Stomach (tissue), 9 donors: ENCODE data around the gene NR6A1. TPM values are rescaled to one million over a fixed set of nuclear protein-coding genes. Genes with fewer than 3 reads are reported as not detected.
"Not testable (repeated sequence)": the region's sequence is repeated elsewhere in the genome, so short reads cannot be mapped to it uniquely, and the experiment has no call there.

ENCODE experiments used
- DNase-seq, 2 donors: peaks; one replicate each; pipeline versions ENCODE4 v3.0.0 to v3.0.0-alpha.2; 2013 to 2019
- H3K27ac ChIP-seq, 5 donors: fragments of 200-600 bp in 4 of 5; sonication (generic) in 4 of 5; one replicate each; pipeline ENCODE4 v1.5.1; 2013 to 2019; ENCODE audit warnings: mild to moderate bottlenecking in 1 of 5, moderate library complexity in 1 of 5
- H3K27me3 ChIP-seq, 3 donors: fragments of 200-600 bp; sonication (generic); one replicate each; pipeline ENCODE4 v1.5.1; 2017 to 2019; ENCODE audit warnings: mixed run types in 1 of 3
- H3K36me3 ChIP-seq, 4 donors: fragments of 200-600 bp; sonication (generic); 1 replicate in 3 of 4; 2 replicates in 1 of 4; pipeline ENCODE4 v1.5.1; 2016 to 2019
- H3K4me1 ChIP-seq, 4 donors: fragments of 200-600 bp; sonication (generic); one replicate each; pipeline ENCODE4 v1.5.1; 2016 to 2019
- H3K4me3 ChIP-seq, 4 donors: fragments of 200-600 bp; sonication (generic) in 3 of 4; one replicate each; pipeline ENCODE4 v1.5.1; 2016 to 2019; ENCODE audit warnings: mild to moderate bottlenecking in 1 of 4
- H3K9me3 ChIP-seq, 4 donors: fragments of 200-600 bp; sonication (generic); one replicate each; pipeline ENCODE4 v1.5.1; 2016 to 2019
- CTCF ChIP-seq, 7 experiments: fragments of 450-650 bp in 4 of 7; fragments of 200-600 bp in 3 of 7; sonication (generic) in 3 of 7; IDR thresholded peaks; one replicate each; pipeline ENCODE4 v1.5.1; 2016 to 2019; ENCODE audit warnings: antibody characterized with exemption in 7 of 7, control low read depth in 2 of 7, mild to moderate bottlenecking in 1 of 7
- EP300 ChIP-seq: sonication (generic); formaldehyde crosslinking; IDR thresholded peaks from one replicate; pipeline ENCODE4 v1.6.1; 2017; ENCODE audit warnings: antibody characterized with exemption
- POLR2A ChIP-seq, 4 donors: fragments of 450-650 bp; IDR thresholded peaks; one replicate each; pipeline ENCODE4 v1.6.1; 2016; ENCODE audit warnings: antibody characterized with exemption in 4 of 4, control low read depth in 2 of 4, mild to moderate bottlenecking in 1 of 4, moderate library complexity in 1 of 4
- POLR2AphosphoS5 ChIP-seq, 3 donors: sonication (generic); formaldehyde crosslinking; IDR thresholded peaks; one replicate each; pipeline ENCODE4 v1.6.1; 2016; ENCODE audit warnings: antibody characterized with exemption in 3 of 3
- WGBS, 5 donors: extraction: QIAGEN DNeasy Blood & Tissue Kit in 3 of 5; methylation state at CpG; one replicate each; pipeline versions ENCODE4 v1.1.5 to v1.1.7; 2013 to 2018; 5-methylcytosine and 5-hydroxymethylcytosine counted together
- intact Hi-C: fragments of 100-400 bp; cut with DNase I; formaldehyde crosslinking; loops from one replicate; pipeline ENCODE4 v1.15.1; 2023; ENCODE audit warnings: low total_unique reads
- polyA plus RNA-seq, 3 donors: library from polyadenylated mRNA; stranded (reverse); fragments of 200-250 nt; gene quantifications; one replicate each; pipeline ENCODE4 v1.2.3, GENCODE V29; 2013
- total RNA-seq, 5 donors: library from RNA; depleted of rRNA; stranded (reverse); fragments of >200 nt; gene quantifications; one replicate each; pipeline versions ENCODE4 v1.1.0 to v1.2.3, GENCODE V29; 2014 to 2016
- donor health status: healthy with polysubstance abuse.
- donor health status: Bipolar disorder and iron deficiency.
- donor health status: healthy.

Gene NR6A1
- total and polyA plus RNA-seq, 8 donors: 0.15 to 3.2 (median 1.5) TPM; not detected in 1

- H3K27me3 ChIP-seq: no peaks in the 10 kb centered on the region
- intact Hi-C loops: no loop called here
- H3K9me3 ChIP-seq: no peaks in the 10 kb centered on the region
- H3K4me1 ChIP-seq: no peaks in the 10 kb centered on the region
- H3K36me3 ChIP-seq: no peaks in the 10 kb centered on the region
- DNase-seq: no peak
- WGBS, 5 donors: 70 to 76% (median 74%) methylated on average over 11 of the region's 11 CpGs
- H3K4me3 ChIP-seq: no peak overlapping the region
- TF ChIP-seq POLR2A (IDR thresholded peaks at IDR 0.05) (no peak), CTCF (IDR thresholded peaks at IDR 0.05) (no peak), POLR2AphosphoS5 (IDR thresholded peaks at IDR 0.05) (no peak)
- no peak overlapping the region for H3K27ac ChIP-seq
Measured at GRCh38 chr9:124621371-124622328, 149.5 kb downstream of the NR6A1 start.

- Histone ChIP-seq H3K9me3 (no peaks in the 10 kb centered on the region), H3K4me1 (no peaks in the 10 kb centered on the region), H3K4me3 (no peak overlapping the region), H3K27ac (no peak overlapping the region), H3K36me3 (no peaks in the 10 kb centered on the region), H3K27me3 (no peaks in the 10 kb centered on the region)
- TF ChIP-seq CTCF (IDR thresholded peaks at IDR 0.05) (no peak), EP300 (no peak), POLR2AphosphoS5 (IDR thresholded peaks at IDR 0.05) (no peak), POLR2A (IDR thresholded peaks at IDR 0.05) (no peak)
- 39 to 62% (median 55%) methylated on average over 3 of the region's 3 CpGs for WGBS, 5 donors
- DNase-seq: no peak
- intact Hi-C loops: loop anchor here (5.0 kb wide), 1 partner anchor 89 kb away; no protein-coding TSS in a partner anchor
Measured at GRCh38 chr9:124618476-124618875, 152.6 kb downstream of the NR6A1 start.

- TF ChIP-seq POLR2AphosphoS5 (IDR thresholded peaks at IDR 0.05) (peak in 1 of 3 donors; percentile 25), POLR2A (IDR thresholded peaks at IDR 0.05) (no peak), EP300 (no peak), CTCF (IDR thresholded peaks at IDR 0.05) (peak in 5 of 7 experiments; percentile 67 to 84 (median 82))
- Histone ChIP-seq H3K27me3 (no peaks in the 10 kb centered on the region), H3K27ac (no peak overlapping the region), H3K36me3 (no peaks in the 10 kb centered on the region), H3K9me3 (no peaks in the 10 kb centered on the region), H3K4me1 (no peaks in the 10 kb centered on the region), H3K4me3 (no peak overlapping the region)
- peak; percentile 81 to 92 for DNase-seq
- 13 to 22% (median 14%) methylated on average over 3 of the region's 3 CpGs for WGBS, 5 donors
- intact Hi-C loops: loop anchor here (5.0 kb wide), 1 partner anchor 90 kb away; no protein-coding TSS in a partner anchor
Measured at GRCh38 chr9:124617477-124618141, 153.5 kb downstream of the NR6A1 start.

- H3K4me3 ChIP-seq: no peak overlapping the region
- WGBS, 5 donors: 59 to 78% (median 73%) methylated on average over 3 of the region's 3 CpGs
- TF ChIP-seq EP300 (no peak), CTCF (IDR thresholded peaks at IDR 0.05) (no peak), POLR2A (IDR thresholded peaks at IDR 0.05) (no peak), POLR2AphosphoS5 (IDR thresholded peaks at IDR 0.05) (no peak)
- no peaks in the 10 kb centered on the region for H3K36me3 ChIP-seq
- no peaks in the 10 kb centered on the region for H3K9me3 ChIP-seq
- no peak overlapping the region for H3K27ac ChIP-seq
- intact Hi-C loops: loop anchor here (5.0 kb wide), 1 partner anchor 90 kb away; no protein-coding TSS in a partner anchor
- DNase-seq: no peak
- no peaks in the 10 kb centered on the region for H3K27me3 ChIP-seq
- H3K4me1 ChIP-seq: no peaks in the 10 kb centered on the region
Measured at GRCh38 chr9:124616961-124617360, 154.2 kb downstream of the NR6A1 start.

- H3K27ac ChIP-seq, H3K36me3 ChIP-seq, H3K27me3 ChIP-seq, H3K9me3 ChIP-seq, H3K4me3 ChIP-seq, DNase-seq, H3K4me1 ChIP-seq: not testable (repeated sequence)
- intact Hi-C loops: loop anchor here (5.0 kb wide), 1 partner anchor 91 kb away; no protein-coding TSS in a partner anchor
- whole genome bisulfite sequencing, 5 donors: 86 to 92% (median 91%) methylated on average over 7 of the region's 7 CpGs
Measured at GRCh38 chr9:124615840-124616239, 155.3 kb downstream of the NR6A1 start.
